ENCODE measurements around the gene C2CD4C. TPM values are rescaled to one million over a fixed set of nuclear protein-coding genes. Genes with fewer than 3 reads are reported as not detected.
A peak's percentile ranks its signal among the peaks of the same experiment; 100 is the strongest.
"Not testable (repeated sequence)": the region's sequence is repeated elsewhere in the genome, so short reads cannot be mapped to it uniquely, and the experiment has no call there.

Gene C2CD4C
- total RNA-seq, 2 donors from 2014 or later = not detected

DNA sequence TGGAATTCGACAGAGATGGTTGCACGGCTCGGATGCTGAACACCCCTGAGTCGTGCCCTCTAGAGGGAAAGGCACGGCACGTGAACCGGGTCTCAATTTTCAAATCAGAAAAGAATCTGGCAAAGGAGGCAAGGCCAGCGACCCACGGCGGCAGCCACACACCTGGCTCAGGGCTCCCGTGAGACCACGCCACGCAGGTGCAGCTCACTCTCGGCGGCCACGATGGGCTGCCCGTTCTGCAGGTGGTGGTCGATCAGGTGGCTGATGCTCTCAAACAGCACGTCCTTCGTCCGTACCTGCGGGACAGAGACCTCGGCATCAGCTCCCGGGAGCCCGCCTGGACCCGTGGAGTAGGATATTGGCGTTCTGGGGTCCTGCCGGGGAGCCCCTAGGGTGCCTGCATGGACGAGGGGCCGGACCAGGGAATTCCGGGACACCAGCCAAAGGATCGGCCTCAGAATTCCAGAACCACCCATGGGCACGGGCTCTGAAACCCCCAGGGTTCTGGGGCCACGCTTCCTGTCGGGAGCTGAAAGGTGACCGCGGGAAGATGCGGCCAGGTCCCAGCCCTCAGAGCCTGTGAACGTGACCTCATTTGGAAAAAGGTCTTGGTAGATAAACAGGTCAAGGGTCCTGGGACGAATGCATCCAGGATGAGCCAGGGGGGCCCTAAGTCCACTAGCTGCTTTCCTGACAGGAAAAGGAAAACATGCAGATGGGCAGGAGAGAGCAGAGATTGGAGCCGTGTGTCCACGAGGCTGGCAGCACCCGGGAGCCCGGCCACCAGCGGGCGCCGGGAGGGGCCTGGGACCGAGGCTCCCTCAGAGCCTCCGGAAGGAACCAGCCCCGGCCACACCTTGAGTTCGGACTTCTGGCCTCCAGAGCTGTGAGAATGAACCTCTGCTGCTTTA is 10.1 kb upstream of the C2CD4C start:
- no peak for DNase-seq
- Mint-ChIP-seq H3K27ac (no peak overlapping the region), H3K4me3 (no peak overlapping the region), H3K27me3 (peaks cover 5% of the 10 kb centered on the region), H3K4me1 (no peaks in the 10 kb centered on the region), H3K36me3 (ENCODE audit: low read depth) (no peaks in the 10 kb centered on the region)
- H3K9me3 ChIP-seq (ENCODE audit: control insufficient read depth, low read length, poor library complexity, severe bottlenecking) = no peaks in the 10 kb centered on the region
- no peak for ATAC-seq

DNA sequence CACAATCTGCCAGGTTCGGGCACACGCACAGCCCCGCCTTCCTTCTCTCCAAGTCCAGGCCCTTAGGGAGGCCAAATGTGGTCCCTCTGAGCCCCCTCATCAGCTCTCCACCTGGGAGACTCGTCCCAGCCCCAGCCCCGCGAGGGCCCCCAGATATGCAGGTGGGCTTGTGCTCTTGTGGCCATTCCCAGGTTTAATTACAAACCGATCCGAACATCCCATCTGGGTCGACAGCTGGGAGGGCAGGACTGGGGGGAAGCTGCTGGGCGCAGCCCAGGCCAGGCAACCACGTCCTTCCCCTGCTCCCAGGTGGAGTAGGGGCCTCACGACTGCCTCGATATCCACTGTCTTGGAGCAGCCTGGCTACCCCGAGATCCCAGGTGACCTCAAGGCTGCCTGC is 7.5 kb upstream of the C2CD4C start:
- H3K27ac Mint-ChIP-seq = no peak overlapping the region
- no peaks in the 10 kb centered on the region for H3K36me3 Mint-ChIP-seq (ENCODE audit: low read depth)
- DNase-seq (no peak), ATAC-seq (no peak)
- H3K9me3 ChIP-seq (ENCODE audit: control insufficient read depth, low read length, poor library complexity, severe bottlenecking) = no peaks in the 10 kb centered on the region
- H3K27me3 Mint-ChIP-seq = no peaks in the 10 kb centered on the region
- no peak overlapping the region for H3K4me3 Mint-ChIP-seq
- H3K4me1 Mint-ChIP-seq = no peaks in the 10 kb centered on the region

DNA sequence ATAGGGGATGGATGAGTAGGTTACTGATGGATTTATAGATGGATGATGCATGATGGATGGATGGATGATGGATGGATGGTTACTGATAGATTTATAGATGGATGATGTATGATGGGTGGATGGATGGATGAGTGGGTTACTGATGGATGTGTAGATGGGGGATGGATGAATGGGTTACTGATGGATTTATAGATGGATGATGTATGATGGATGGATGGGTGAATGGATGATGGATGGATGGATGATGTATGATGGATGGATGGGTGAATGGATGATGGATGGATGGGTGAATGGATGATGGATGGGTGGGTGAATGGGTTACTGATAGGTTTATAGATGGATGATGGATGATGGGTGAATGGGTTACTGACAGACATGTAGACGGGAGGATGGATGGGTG is 6.3 kb upstream of the C2CD4C start:
- Mint-ChIP-seq H3K36me3 (ENCODE audit: low read depth) (no peaks in the 10 kb centered on the region), H3K27ac (no peak overlapping the region), H3K4me3 (no peak overlapping the region), H3K4me1 (no peaks in the 10 kb centered on the region), H3K27me3 (no peaks in the 10 kb centered on the region)
- ATAC-seq (no peak), DNase-seq (no peak)
- no peaks in the 10 kb centered on the region for H3K9me3 ChIP-seq (ENCODE audit: control insufficient read depth, low read length, poor library complexity, severe bottlenecking)

DNA sequence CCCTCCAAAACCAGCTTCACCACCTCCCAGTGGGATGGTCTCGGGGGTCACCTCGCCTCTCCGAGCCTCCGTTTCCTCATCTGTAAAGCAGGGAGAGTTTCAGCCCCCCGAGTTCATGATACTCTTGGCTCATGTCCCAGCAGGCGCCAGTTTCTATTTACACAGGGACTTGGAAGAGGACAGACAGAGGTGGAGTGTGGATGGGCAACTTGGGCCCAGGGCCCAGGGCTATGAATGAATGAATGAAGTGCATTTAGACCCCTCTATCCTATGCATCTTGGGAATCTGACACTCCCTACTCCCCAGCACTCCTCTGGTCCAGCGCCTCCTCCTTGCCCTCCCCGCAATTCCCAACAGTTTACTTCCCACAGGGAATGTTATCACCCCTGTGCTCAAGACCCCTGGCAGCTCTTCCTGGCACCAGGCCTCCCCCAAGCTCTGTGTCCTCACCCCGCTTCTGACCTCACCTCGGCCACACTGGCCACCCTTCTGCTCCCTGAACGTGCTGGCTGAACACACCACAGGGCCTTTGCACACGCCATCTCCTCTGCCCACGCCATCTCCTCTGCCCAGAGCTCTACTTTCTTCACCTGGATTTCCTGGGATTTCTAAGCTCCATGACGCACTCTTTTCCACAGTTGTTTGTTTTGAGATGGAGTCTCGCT is 4.9 kb upstream of the C2CD4C start:
- Mint-ChIP-seq H3K27me3 (peaks cover 6% of the 10 kb centered on the region), H3K4me3 (no peak overlapping the region), H3K4me1 (peaks cover 6% of the 10 kb centered on the region), H3K27ac (no peak overlapping the region), H3K36me3 (ENCODE audit: low read depth) (peaks cover 2% of the 10 kb centered on the region)
- DNase-seq (no peak), ATAC-seq (no peak)
- H3K9me3 ChIP-seq (ENCODE audit: control insufficient read depth, low read length, poor library complexity, severe bottlenecking) = no peaks in the 10 kb centered on the region

DNA sequence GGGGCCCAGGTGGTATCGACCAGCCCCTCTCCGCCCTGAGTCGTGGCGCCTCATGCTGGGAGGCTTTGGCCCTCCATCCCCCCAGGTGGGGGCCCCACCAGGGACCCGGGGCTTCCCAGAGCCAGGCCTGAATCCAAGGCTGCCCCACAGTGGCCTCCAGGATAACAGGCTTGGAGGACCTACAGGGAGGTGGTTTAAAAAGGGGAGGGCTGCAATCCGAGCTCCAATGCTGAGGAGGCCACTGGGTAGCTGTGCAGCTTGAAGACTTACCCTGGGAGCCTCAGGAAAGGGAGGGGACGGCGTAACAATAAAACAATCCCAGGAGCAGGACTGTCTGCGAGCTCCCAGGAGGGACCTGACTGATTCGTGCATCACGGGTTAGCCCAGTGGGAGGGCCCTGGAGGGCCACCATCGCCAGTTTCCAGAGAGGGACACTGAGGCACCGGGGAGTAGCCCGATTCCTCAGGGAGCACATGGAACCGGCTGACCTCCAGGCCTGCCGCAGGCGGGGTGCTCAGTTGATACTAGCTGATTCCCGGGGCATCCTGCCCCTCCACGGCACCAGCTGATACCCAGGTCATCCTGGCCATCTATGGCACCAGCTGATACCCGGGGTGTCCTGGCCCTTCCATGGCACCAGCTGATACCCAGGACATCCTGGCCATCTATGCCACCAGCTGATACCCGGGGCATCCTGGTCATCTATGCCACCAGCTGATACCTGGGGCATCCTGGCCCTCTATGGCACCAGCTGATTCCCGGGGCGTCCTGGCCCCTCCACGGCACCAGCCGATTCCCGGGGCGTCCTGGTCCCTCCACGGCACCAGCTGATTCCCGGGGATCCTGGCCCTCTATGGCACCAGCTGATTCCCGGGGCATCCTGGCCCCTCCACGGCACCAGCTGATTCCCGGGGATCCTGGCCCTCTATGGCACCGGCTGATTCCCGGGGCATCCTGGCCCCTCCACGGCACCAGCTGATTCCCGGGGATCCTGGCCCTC is 3.7 kb upstream of the C2CD4C start:
- H3K9me3 ChIP-seq (ENCODE audit: control insufficient read depth, low read length, poor library complexity, severe bottlenecking) = no peaks in the 10 kb centered on the region
- peaks cover 6% of the 10 kb centered on the region for H3K27me3 Mint-ChIP-seq
- no peak overlapping the region for H3K27ac Mint-ChIP-seq
- peaks cover 6% of the 10 kb centered on the region for H3K4me1 Mint-ChIP-seq
- H3K36me3 Mint-ChIP-seq (ENCODE audit: low read depth) = peaks cover 2% of the 10 kb centered on the region
- no peak for ATAC-seq
- H3K4me3 Mint-ChIP-seq = no peak overlapping the region
- peak in 1 of 3 donors; percentile 9 for DNase-seq

DNA sequence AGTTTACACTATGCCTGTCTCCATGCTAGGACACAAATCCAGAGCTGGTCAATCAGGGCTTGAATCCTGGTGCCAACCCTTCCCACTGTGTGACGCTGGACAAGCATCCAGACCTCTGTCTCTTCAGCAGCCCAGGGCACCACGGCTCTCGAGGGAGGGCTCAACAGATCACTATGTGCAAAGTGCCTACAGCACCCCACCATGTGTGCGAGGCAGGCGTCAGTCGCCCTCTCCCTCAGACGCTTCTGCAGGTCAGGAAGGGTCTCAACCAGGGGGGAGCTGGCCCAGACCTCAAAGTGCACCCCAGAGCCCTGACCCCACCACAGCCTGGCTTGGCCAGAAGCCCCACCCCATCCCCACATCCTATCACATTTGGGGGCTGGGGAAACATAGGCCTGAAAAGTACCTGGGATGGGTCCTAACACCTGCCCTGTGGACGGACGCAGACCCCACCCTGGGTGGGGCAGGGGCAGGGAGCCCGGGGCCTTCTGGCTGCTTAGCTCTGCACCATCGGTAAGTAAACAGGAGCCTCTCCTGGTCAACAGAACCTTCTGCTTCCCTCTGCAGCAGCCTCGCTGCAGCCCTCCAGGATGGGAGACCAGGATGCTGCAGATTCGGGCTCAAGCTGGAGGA is 2.9 kb upstream of the C2CD4C start:
- no peak overlapping the region for H3K27ac Mint-ChIP-seq
- H3K9me3 ChIP-seq (ENCODE audit: control insufficient read depth, low read length, poor library complexity, severe bottlenecking) = no peaks in the 10 kb centered on the region
- DNase-seq (no peak), ATAC-seq (no peak)
- peaks cover 6% of the 10 kb centered on the region for H3K27me3 Mint-ChIP-seq
- no peak overlapping the region for H3K4me3 Mint-ChIP-seq
- H3K36me3 Mint-ChIP-seq (ENCODE audit: low read depth) = peaks cover 2% of the 10 kb centered on the region
- H3K4me1 Mint-ChIP-seq = peaks cover 6% of the 10 kb centered on the region

DNA sequence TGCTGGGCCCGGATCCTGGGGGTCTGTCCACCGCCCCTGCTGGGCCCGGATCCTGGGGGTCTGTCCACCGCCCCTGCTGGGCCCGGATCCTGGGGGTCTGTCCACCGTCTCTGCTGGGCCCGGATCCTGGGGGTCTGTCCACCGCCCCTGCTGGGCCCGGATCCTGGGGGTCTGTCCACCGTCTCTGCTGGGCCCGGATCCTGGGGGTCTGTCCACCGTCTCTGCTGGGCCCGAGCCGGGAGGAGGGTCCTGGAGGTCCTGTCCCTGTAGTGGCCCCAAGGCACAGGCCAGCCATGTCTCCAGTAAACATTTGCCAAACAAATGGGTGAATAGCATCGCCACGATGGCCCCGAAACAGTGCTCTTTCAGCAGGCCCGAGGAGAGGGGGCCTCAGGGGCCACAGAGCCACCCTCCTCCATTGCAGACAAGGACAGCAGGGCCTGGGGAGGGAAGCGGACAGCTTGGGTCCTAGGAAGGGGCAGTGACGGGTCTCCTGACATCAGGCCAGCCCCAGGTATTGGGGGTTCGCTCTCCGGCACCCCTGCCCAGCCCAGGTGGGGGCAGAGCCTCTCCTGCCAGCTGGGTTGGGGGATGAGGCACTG is 2.3 kb upstream of the C2CD4C start:
- not testable (repeated sequence) for H3K9me3 ChIP-seq (ENCODE audit: control insufficient read depth, low read length, poor library complexity, severe bottlenecking); H3K36me3 Mint-ChIP-seq (ENCODE audit: low read depth); H3K4me1 Mint-ChIP-seq; H3K27ac Mint-ChIP-seq; DNase-seq; H3K4me3 Mint-ChIP-seq; H3K27me3 Mint-ChIP-seq; ATAC-seq

DNA sequence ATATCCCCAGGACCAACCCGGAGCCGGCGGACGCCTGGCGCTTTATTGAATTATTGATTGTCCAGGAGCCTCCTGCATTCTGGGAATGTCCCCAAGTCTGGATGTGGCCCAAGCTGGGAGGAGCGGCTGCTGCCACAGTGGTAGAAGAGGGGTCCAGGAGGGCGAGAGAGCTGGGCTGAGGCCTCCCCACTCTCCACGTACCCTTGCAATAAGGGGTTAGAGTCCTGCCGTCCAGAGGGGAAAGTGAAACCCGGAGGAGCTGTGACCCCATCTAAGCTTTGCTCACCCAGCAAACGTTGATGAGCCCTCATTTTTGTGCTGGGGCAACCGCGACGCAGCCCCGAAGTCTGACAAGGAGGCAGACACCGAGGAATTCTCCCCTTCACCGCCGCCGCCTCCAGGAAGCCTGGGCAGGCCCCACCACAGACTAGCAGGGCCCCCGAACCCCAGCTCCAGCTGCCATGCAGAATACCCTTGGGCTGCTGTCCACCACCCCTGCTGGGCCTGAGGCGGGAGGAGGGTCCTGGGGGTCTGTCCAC is 1.4 kb upstream of the C2CD4C start:
- H3K9me3 ChIP-seq (ENCODE audit: control insufficient read depth, low read length, poor library complexity, severe bottlenecking) = no peaks in the 10 kb centered on the region
- peaks cover 2% of the 10 kb centered on the region for H3K36me3 Mint-ChIP-seq (ENCODE audit: low read depth)
- ATAC-seq (no peak), DNase-seq (no peak)
- no peak overlapping the region for H3K27ac Mint-ChIP-seq
- H3K27me3 Mint-ChIP-seq = peaks cover 13% of the 10 kb centered on the region
- H3K4me3 Mint-ChIP-seq = peak overlapping the region; percentile 91
- H3K4me1 Mint-ChIP-seq = peaks cover 6% of the 10 kb centered on the region

DNA sequence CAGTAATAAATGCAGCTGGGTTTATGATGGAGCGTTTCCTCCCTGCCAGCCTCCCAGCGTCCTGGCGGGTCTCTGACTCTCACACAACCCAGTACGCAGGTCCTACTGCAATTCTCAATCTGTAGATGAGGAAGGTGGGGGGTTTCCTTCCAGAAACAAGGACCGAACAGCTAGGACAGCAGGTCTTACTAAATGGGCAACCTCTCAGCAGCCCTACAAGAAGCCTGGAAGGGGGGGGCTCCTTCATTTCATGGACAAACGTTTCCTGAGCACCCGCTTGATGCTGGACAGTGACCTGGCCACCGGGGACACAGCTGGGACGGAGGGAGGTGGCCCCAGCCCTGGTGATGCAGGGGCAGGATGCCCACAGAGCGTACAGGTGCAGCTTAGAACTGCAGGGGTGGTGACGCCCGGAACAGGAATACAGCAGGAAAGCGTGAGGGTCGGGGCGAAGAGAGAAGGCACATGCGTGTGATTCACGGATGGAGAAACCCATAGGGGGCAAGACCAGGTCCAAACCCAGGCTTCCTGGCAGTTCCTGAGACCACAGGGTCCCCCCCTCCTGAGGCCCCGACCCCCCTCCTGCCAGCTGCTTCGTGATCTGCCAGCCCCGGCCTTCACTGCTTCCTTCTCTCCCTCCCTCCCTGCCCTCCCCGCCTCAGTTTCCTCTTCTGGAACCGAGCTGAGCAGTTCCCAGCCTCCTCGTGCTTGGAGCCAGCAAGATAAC is 732 bp upstream of the C2CD4C start:
- peak; percentile 36 for ATAC-seq
- no peaks in the 10 kb centered on the region for H3K9me3 ChIP-seq (ENCODE audit: control insufficient read depth, low read length, poor library complexity, severe bottlenecking)
- H3K27ac Mint-ChIP-seq = no peak overlapping the region
- peaks cover 6% of the 10 kb centered on the region for H3K4me1 Mint-ChIP-seq
- H3K36me3 Mint-ChIP-seq (ENCODE audit: low read depth) = peaks cover 2% of the 10 kb centered on the region
- H3K4me3 Mint-ChIP-seq = peak overlapping the region; percentile 91
- DNase-seq = no peak
- H3K27me3 Mint-ChIP-seq = peaks cover 13% of the 10 kb centered on the region

DNA sequence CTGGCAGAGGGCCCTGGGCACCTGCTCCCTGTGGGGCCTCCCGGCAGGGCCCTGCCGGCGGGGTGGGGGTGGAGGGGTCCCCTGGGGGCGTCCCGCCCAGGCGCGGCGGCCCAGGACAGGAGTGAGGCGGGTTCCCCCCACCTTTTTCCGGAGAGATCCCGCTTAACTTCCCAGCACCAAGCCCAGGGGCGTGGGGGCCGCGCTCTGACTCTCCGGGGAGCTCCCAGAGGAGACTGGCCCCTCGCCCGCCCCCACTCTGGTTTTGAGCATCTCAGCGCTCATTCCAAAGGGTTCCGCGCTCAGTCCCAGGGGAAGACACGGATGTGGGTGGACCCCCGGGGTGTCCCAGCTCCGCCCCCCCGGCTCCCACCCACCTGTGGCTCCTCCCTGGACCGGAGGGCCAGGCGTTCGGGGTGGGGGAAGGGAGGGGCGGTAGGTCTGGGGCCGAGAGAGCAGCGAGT is 476 bp downstream of the C2CD4C start:
- no peak for DNase-seq
- peaks cover 2% of the 10 kb centered on the region for H3K36me3 Mint-ChIP-seq (ENCODE audit: low read depth)

DNA sequence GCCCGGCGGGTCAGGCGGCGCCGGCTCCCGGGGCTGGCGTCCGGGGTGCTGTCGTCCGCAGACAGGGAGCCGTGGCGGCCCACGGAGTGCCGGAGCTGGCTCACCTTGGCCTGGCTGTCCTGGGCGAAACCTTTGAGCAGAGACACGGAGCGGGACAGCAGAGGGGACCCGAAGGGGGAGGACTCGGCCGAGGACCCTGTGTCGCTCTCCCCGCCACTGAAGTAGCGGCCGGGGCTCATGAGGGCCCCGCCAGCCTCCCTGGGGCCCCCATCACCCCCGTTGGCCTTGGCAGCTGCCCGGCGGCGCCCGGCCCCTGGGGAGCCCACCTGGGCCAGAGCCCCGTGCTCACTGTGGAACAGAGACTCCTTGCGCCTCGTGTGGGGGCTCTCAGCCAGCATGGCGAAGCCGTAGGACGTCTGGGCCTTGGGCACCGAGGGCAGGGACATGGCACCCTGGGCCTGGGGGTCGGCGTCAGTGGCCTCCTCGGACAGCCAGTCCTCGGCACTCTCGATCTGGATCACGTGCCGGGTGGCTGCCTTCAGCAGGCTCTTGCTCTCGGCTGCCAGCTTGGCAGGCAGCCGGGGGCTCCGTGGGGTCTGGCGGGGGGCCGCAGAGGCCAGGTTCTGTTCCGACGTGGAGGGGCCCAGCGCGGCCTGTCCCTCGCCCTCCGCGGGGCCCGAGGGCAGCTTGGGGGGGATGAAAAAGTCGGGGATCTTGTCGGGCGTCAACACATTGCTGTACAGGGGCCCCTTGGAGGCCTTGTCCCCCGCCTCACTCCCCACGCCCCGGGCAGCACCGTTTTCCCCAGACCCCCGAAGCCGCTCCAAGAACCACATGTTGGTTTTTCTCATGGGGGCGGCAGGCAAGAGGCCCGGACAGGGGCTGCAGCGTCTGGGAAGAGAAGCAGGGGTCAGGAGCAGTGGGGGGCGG is 1.2 kb downstream of the C2CD4C start:
- Mint-ChIP-seq H3K27me3 (peaks cover 22% of the 10 kb centered on the region), H3K36me3 (ENCODE audit: low read depth) (peaks cover 2% of the 10 kb centered on the region), H3K4me1 (peaks cover 6% of the 10 kb centered on the region), H3K27ac (no peak overlapping the region), H3K4me3 (peak overlapping the region; percentile 19)
- no peak for DNase-seq
- H3K9me3 ChIP-seq (ENCODE audit: control insufficient read depth, low read length, poor library complexity, severe bottlenecking) = no peaks in the 10 kb centered on the region
- no peak for ATAC-seq

More for the DNA sequence above, 476 bp downstream of the C2CD4C start:
- H3K9me3 ChIP-seq (ENCODE audit: control insufficient read depth, low read length, poor library complexity, severe bottlenecking) = no peaks in the 10 kb centered on the region
- Mint-ChIP-seq H3K4me1 (peaks cover 6% of the 10 kb centered on the region), H3K27me3 (peaks cover 15% of the 10 kb centered on the region), H3K4me3 (no peak overlapping the region), H3K27ac (no peak overlapping the region)
- ATAC-seq = no peak
